OCI-LY1 (cell line): ENCODE measurements around the gene GATAD1.

Experiments
- EZH2 ChIP-seq: fragments of 200-600 bp; sonication (generic), shearing (Covaris generic); IDR thresholded peaks from 2 replicates; pipeline ENCODE4 v1.8.0; 2017; ENCODE audit warnings: borderline replicate concordance, mixed run types, mild to moderate bottlenecking, antibody characterized with exemption, low read length, moderate library complexity, mixed read lengths
- TF ChIP-seq, protein P1 (sequence below): fragments of 200-600 bp; sonication (generic), shearing (Covaris generic); IDR thresholded peaks from 2 replicates; pipeline ENCODE4 v1.5.1; 2017; ENCODE audit warnings: mild to moderate bottlenecking, antibody characterized with exemption, low read length, moderate library complexity, mixed read lengths

DNA sequence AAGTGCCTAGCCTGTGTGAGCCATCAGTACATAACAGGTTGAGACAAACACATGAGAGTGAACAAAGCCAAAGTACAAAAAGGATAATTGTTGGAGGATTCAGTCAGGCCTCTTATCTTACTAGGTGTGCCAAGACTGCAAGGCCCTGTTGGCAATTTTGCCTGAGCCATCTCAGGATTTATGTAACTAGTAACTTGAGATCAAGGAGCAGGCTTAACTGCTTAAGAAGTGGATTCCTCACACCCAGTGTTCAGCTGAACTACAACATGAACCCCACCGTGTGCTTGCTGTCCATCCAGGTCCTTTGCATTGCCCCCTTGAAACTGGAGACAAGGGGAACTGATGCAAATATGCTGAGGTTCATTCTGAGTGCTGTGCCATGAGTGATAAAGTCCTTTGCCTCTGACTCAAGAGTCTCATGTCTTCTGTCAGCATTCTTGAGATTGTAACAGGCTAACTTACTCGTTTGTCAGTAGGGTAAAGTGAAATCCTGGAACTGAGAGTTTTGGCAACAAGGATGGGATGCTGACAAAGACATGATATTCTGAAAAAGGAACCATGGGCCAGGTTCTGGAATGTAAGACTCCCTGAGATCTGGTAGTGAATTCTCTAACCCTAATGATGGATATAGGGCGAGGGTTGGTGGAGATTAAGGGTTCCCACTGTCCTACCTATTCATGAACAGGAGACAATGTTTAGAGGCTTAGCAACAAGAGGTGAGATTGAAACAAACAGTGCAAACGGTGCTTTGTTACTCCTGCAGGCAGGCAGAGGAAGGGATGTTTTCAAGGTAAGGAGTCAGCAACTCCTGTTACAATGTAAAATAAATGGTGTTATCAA lies 44.1 kb upstream of the GATAD1 start:
- TF ChIP-seq, protein P1, sequence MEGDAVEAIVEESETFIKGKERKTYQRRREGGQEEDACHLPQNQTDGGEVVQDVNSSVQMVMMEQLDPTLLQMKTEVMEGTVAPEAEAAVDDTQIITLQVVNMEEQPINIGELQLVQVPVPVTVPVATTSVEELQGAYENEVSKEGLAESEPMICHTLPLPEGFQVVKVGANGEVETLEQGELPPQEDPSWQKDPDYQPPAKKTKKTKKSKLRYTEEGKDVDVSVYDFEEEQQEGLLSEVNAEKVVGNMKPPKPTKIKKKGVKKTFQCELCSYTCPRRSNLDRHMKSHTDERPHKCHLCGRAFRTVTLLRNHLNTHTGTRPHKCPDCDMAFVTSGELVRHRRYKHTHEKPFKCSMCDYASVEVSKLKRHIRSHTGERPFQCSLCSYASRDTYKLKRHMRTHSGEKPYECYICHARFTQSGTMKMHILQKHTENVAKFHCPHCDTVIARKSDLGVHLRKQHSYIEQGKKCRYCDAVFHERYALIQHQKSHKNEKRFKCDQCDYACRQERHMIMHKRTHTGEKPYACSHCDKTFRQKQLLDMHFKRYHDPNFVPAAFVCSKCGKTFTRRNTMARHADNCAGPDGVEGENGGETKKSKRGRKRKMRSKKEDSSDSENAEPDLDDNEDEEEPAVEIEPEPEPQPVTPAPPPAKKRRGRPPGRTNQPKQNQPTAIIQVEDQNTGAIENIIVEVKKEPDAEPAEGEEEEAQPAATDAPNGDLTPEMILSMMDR: no peak
- no peak for TF ChIP-seq EZH2
